ENCODE results near the gene PRKCH.

PRKCH gene

GRCh38 chr14:61476754-61477410 lies 155.5 kb downstream of the PRKCH start:
- no peak overlapping the region for H3K4me3 ChIP-seq (ENCODE audit: low read length)
- peaks cover 2% of the 10 kb centered on the region; the same call in 1 of the 2 replicates for H3K4me1 ChIP-seq (ENCODE audit: control insufficient read depth, insufficient read depth, low read length)

GRCh38 chr14:61477712-61478462 lies 156.5 kb downstream of the PRKCH start:
- Histone ChIP-seq H3K4me3 (ENCODE audit: low read length) (no peak overlapping the region), H3K9me3 (ENCODE audit: control insufficient read depth, insufficient read depth, low read length) (no peaks in the 10 kb centered on the region), H3K4me1 (ENCODE audit: control insufficient read depth, insufficient read depth, low read length) (no peaks in the 10 kb centered on the region), H3K27ac (ENCODE audit: low read length) (no peak overlapping the region), H3K36me3 (ENCODE audit: control insufficient read depth, insufficient read depth, low read length) (no peaks in the 10 kb centered on the region), H3K27me3 (ENCODE audit: control insufficient read depth, insufficient read depth, low read length) (no peaks in the 10 kb centered on the region)
- DNase-seq (ENCODE audit: low read depth, low spot score): no peak
- no CpG with 5 or more reads among the region's 10 CpGs for WGBS (ENCODE audit: insufficient coverage, insufficient read length)

More at GRCh38 chr14:61476754-61477410, 155.5 kb downstream of the PRKCH start:
- Histone ChIP-seq H3K9me3 (ENCODE audit: control insufficient read depth, insufficient read depth, low read length) (no peaks in the 10 kb centered on the region), H3K27me3 (ENCODE audit: control insufficient read depth, insufficient read depth, low read length) (no peaks in the 10 kb centered on the region), H3K36me3 (ENCODE audit: control insufficient read depth, insufficient read depth, low read length) (no peaks in the 10 kb centered on the region), H3K27ac (ENCODE audit: low read length) (no peak overlapping the region)
- no peak for DNase-seq (ENCODE audit: low read depth, low spot score)
- no CpG with 5 or more reads among the region's 6 CpGs for WGBS (ENCODE audit: insufficient coverage, insufficient read length)

- WGBS (ENCODE audit: insufficient coverage, insufficient read length): no CpG with 5 or more reads among the region's 6 CpGs
- Histone ChIP-seq H3K27me3 (ENCODE audit: control insufficient read depth, insufficient read depth, low read length) (no peaks in the 10 kb centered on the region), H3K4me3 (ENCODE audit: low read length) (no peak overlapping the region), H3K9me3 (ENCODE audit: control insufficient read depth, insufficient read depth, low read length) (no peaks in the 10 kb centered on the region), H3K4me1 (ENCODE audit: control insufficient read depth, insufficient read depth, low read length) (no peaks in the 10 kb centered on the region), H3K27ac (ENCODE audit: low read length) (no peak overlapping the region), H3K36me3 (ENCODE audit: control insufficient read depth, insufficient read depth, low read length) (no peaks in the 10 kb centered on the region)
- DNase-seq (ENCODE audit: low read depth, low spot score): no peak
Measured at GRCh38 chr14:61478971-61479473, 157.6 kb downstream of the PRKCH start.

- no CpG with 5 or more reads among the region's 3 CpGs for WGBS (ENCODE audit: insufficient coverage, insufficient read length)
- Histone ChIP-seq H3K27me3 (ENCODE audit: control insufficient read depth, insufficient read depth, low read length) (no peaks in the 10 kb centered on the region), H3K4me3 (ENCODE audit: low read length) (no peak overlapping the region), H3K4me1 (ENCODE audit: control insufficient read depth, insufficient read depth, low read length) (no peaks in the 10 kb centered on the region), H3K27ac (ENCODE audit: low read length) (no peak overlapping the region), H3K36me3 (ENCODE audit: control insufficient read depth, insufficient read depth, low read length) (no peaks in the 10 kb centered on the region), H3K9me3 (ENCODE audit: control insufficient read depth, insufficient read depth, low read length) (no peaks in the 10 kb centered on the region)
- DNase-seq (ENCODE audit: low read depth, low spot score): no peak
Measured at GRCh38 chr14:61479746-61480502, 158.5 kb downstream of the PRKCH start.

GRCh38 chr14:61480704-61481285 lies 159.4 kb downstream of the PRKCH start:
- no peaks in the 10 kb centered on the region for H3K4me1 ChIP-seq (ENCODE audit: control insufficient read depth, insufficient read depth, low read length)
- no peaks in the 10 kb centered on the region for H3K9me3 ChIP-seq (ENCODE audit: control insufficient read depth, insufficient read depth, low read length)
- no CpG with 5 or more reads among the region's 8 CpGs for WGBS (ENCODE audit: insufficient coverage, insufficient read length)
- H3K27me3 ChIP-seq (ENCODE audit: control insufficient read depth, insufficient read depth, low read length): no peaks in the 10 kb centered on the region
- H3K4me3 ChIP-seq (ENCODE audit: low read length): no peak overlapping the region
- no peak overlapping the region for H3K27ac ChIP-seq (ENCODE audit: low read length)
- DNase-seq (ENCODE audit: low read depth, low spot score): no peak
- H3K36me3 ChIP-seq (ENCODE audit: control insufficient read depth, insufficient read depth, low read length): no peaks in the 10 kb centered on the region

- WGBS (ENCODE audit: insufficient coverage, insufficient read length): no CpG with 5 or more reads among the region's 5 CpGs
- H3K27me3 ChIP-seq (ENCODE audit: control insufficient read depth, insufficient read depth, low read length): no peaks in the 10 kb centered on the region
- no peaks in the 10 kb centered on the region for H3K36me3 ChIP-seq (ENCODE audit: control insufficient read depth, insufficient read depth, low read length)
- no peaks in the 10 kb centered on the region for H3K9me3 ChIP-seq (ENCODE audit: control insufficient read depth, insufficient read depth, low read length)
- no peak overlapping the region for H3K27ac ChIP-seq (ENCODE audit: low read length)
- no peak overlapping the region for H3K4me3 ChIP-seq (ENCODE audit: low read length)
- no peaks in the 10 kb centered on the region for H3K4me1 ChIP-seq (ENCODE audit: control insufficient read depth, insufficient read depth, low read length)
- no peak for DNase-seq (ENCODE audit: low read depth, low spot score)
Measured at GRCh38 chr14:61481701-61482100, 160.3 kb downstream of the PRKCH start.

GRCh38 chr14:61482348-61483206 lies 161.2 kb downstream of the PRKCH start:
- Histone ChIP-seq H3K4me3 (ENCODE audit: low read length) (no peak overlapping the region), H3K27ac (ENCODE audit: low read length) (no peak overlapping the region), H3K4me1 (ENCODE audit: control insufficient read depth, insufficient read depth, low read length) (no peaks in the 10 kb centered on the region), H3K27me3 (ENCODE audit: control insufficient read depth, insufficient read depth, low read length) (no peaks in the 10 kb centered on the region), H3K36me3 (ENCODE audit: control insufficient read depth, insufficient read depth, low read length) (no peaks in the 10 kb centered on the region), H3K9me3 (ENCODE audit: control insufficient read depth, insufficient read depth, low read length) (no peaks in the 10 kb centered on the region)
- WGBS (ENCODE audit: insufficient coverage, insufficient read length): no CpG with 5 or more reads among the region's 8 CpGs
- DNase-seq (ENCODE audit: low read depth, low spot score): no peak

GRCh38 chr14:61483476-61483875 lies 162.1 kb downstream of the PRKCH start:
- WGBS (ENCODE audit: insufficient coverage, insufficient read length): no CpG with 5 or more reads among the region's 7 CpGs
- Histone ChIP-seq H3K9me3 (ENCODE audit: control insufficient read depth, insufficient read depth, low read length) (no peaks in the 10 kb centered on the region), H3K4me1 (ENCODE audit: control insufficient read depth, insufficient read depth, low read length) (no peaks in the 10 kb centered on the region), H3K36me3 (ENCODE audit: control insufficient read depth, insufficient read depth, low read length) (no peaks in the 10 kb centered on the region), H3K4me3 (ENCODE audit: low read length) (no peak overlapping the region), H3K27ac (ENCODE audit: low read length) (no peak overlapping the region), H3K27me3 (ENCODE audit: control insufficient read depth, insufficient read depth, low read length) (no peaks in the 10 kb centered on the region)
- no peak for DNase-seq (ENCODE audit: low read depth, low spot score)

- no peaks in the 10 kb centered on the region for H3K9me3 ChIP-seq (ENCODE audit: control insufficient read depth, insufficient read depth, low read length)
- WGBS (ENCODE audit: insufficient coverage, insufficient read length): no CpG with 5 or more reads among the region's 9 CpGs
- H3K36me3 ChIP-seq (ENCODE audit: control insufficient read depth, insufficient read depth, low read length): no peaks in the 10 kb centered on the region
- H3K27ac ChIP-seq (ENCODE audit: low read length): no peak overlapping the region
- H3K4me3 ChIP-seq (ENCODE audit: low read length): no peak overlapping the region
- no peaks in the 10 kb centered on the region for H3K27me3 ChIP-seq (ENCODE audit: control insufficient read depth, insufficient read depth, low read length)
- H3K4me1 ChIP-seq (ENCODE audit: control insufficient read depth, insufficient read depth, low read length): no peaks in the 10 kb centered on the region
- DNase-seq (ENCODE audit: low read depth, low spot score): no peak
Measured at GRCh38 chr14:61484031-61484430, 162.7 kb downstream of the PRKCH start.
